ENCODE results near the gene GJC1. TPM values are rescaled to one million over a fixed set of nuclear protein-coding genes. Genes with fewer than 3 reads are reported as not detected.
A peak's percentile ranks its signal among the peaks of the same experiment; 100 is the strongest.

The GJC1 gene
- total and polyA plus RNA-seq, 2 donors (not counting 3 experiments of a cell fraction or from before 2014, with no cell fraction given) = 13.8 to 39.7 TPM

DNA sequence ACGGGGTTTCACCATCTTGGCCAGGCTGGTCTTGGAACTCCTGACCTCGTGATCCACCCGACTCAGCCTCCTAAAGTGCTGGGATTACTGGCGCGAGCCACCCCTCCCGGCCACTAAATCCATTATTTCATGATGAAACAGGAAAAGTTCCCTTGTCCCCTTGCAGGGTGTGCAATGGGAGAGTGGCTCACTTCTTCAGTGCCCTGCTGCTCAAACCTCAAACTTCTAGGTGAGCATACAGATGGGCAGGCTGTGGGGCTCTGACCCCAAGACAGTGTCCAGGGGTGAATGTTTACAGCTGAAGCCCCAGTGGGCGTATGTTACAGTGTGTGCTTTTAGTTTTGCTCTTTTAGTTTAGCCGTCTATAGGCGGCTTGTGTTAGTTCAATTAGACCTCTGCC lies 34.7 kb downstream of the GJC1 start:
- H2AFZ ChIP-seq (ENCODE audit: low read depth, low read length) = no peak overlapping the region
- dilution Hi-C loops (cut with MboI; ENCODE audit: extremely low pct_ligation_motif_present, low sequenced_read_pairs) = no loop called here
- H3K9ac ChIP-seq (replicated peaks; ENCODE audit: extremely low read depth, insufficient read depth, low read length) = peak overlapping the region; percentile 11
- no TSS peak for BruUV-seq (replicated peaks)
- intact Hi-C loops (cut with micrococcal nuclease) = loop anchor here (2.0 kb wide), 1 partner anchor 33 kb away; no protein-coding TSS in a partner anchor
- peaks cover 22% of the 10 kb centered on the region for H3K4me1 ChIP-seq (ENCODE audit: control insufficient read depth, extremely low read depth, insufficient read depth, low read length)
- no peaks in the 10 kb centered on the region for H3K79me2 ChIP-seq (ENCODE audit: control insufficient read depth, insufficient read depth, low read length)
- peak overlapping the region; percentile 93 for H3K27ac ChIP-seq (ENCODE audit: insufficient read depth, low read depth, low read length)
- H3K27me3 ChIP-seq (ENCODE audit: control insufficient read depth in 2 of 2, insufficient read depth in 2 of 2, low read length in 2 of 2) = no peaks in the 10 kb centered on the region
- POLR2A ChIA-PET = interaction anchor here (0.9 kb wide), 1 partner anchor 36 kb away, joined by 3 read pairs; no protein-coding TSS in a partner anchor
- H3K4me2 ChIP-seq (ENCODE audit: insufficient read depth, low read length) = peak overlapping the region; percentile 28
- FAIRE-seq (no peak), DNase-seq (ENCODE audit: low read depth, low spot score) (no peak)
- H3K9me1 ChIP-seq (replicated peaks; ENCODE audit: control insufficient read depth, extremely low read depth, insufficient read depth, low read length) = no peaks in the 10 kb centered on the region
- TF ChIP-seq JUN (IDR thresholded peaks at IDR 0.05; ENCODE audit: borderline replicate concordance, insufficient read depth, insufficient read length, low read depth) = no peak
- no peak for TF ChIP-seq EZH2 (IDR thresholded peaks at IDR 0.05; ENCODE audit: borderline replicate concordance, low read depth, low read length, severe bottlenecking)
- no peak for TF ChIP-seq CTCF (IDR thresholded peaks at IDR 0.05; ENCODE audit: extremely low read depth in 1 of 2, insufficient read depth in 1 of 2, low read depth in 1 of 2, low read length in 2 of 2)
- no peak for TF ChIP-seq GATA2 (IDR thresholded peaks at IDR 0.05; ENCODE audit: insufficient read depth, insufficient read length, low read depth, low read length)
- no peak for TF ChIP-seq MYC (IDR thresholded peaks at IDR 0.05; ENCODE audit: low read depth, low read length)
- no peak for TF ChIP-seq MAX (IDR thresholded peaks at IDR 0.05; ENCODE audit: insufficient read depth, insufficient read length)
- TF ChIP-seq POLR2A (IDR thresholded peaks at IDR 0.05; ENCODE audit: low read depth, low read length) = no peak
- no peak for TF ChIP-seq FOS (IDR thresholded peaks at IDR 0.05; ENCODE audit: borderline replicate concordance, insufficient read depth, low read length)
- TF ChIP-seq POLR2AphosphoS5 (IDR thresholded peaks at IDR 0.05; ENCODE audit: insufficient read depth, low read depth, low read length) = no peak
- H4K20me1 ChIP-seq (replicated peaks; ENCODE audit: control insufficient read depth, extremely low read depth, insufficient read depth, low read length) = no peaks in the 10 kb centered on the region
- CTCF ChIA-PET = interaction anchor here (1.2 to 2.5 kb wide), 5 partner anchors 15 to 69 kb away, joined by 3 to 31 read pairs (median 6); no protein-coding TSS in a partner anchor
- no peak overlapping the region for H3K4me3 ChIP-seq (replicated peaks in 1 of 3; ENCODE audit: insufficient read depth in 1 of 3, low read depth in 1 of 3, low read length in 3 of 3)
- H3K36me3 ChIP-seq (ENCODE audit: control insufficient read depth in 2 of 2, extremely low read depth in 1 of 2, insufficient read depth in 2 of 2, low read length in 2 of 2) = no peaks in the 10 kb centered on the region
- H3K9me3 ChIP-seq (replicated peaks; ENCODE audit: control insufficient read depth, insufficient read depth, low read length) = no peaks in the 10 kb centered on the region
